GM12878 (cell line): ENCODE measurements around the gene GPR176. TPM values are rescaled to one million over a fixed set of nuclear protein-coding genes. Genes with fewer than 3 reads are reported as not detected.

Source experiments
- ATAC-seq: fragments of 200-7000 bp; cut with Tn5 transposase; 3 replicates; pipeline ENCODE4 v1.9.1; 2020; ENCODE audit warnings: mild to moderate bottlenecking, moderate library complexity
- BruUV-seq: library from RNA; stranded (reverse); fragments of 400-500 nt; replicated peaks from 2 replicates; lab custom pipeline; 2021; lab: Mats Ljungman, UMichigan
- CTCF ChIA-PET: fragments of 300-600 bp; sonication (Branson Sonifier 250); formaldehyde crosslinking; extraction: SDS; loops from one replicate; lab custom pipeline; 2021; ENCODE audit warnings: inconsistent platforms; lab: Yijun Ruan, JAX
- POLR2A ChIA-PET: fragments of 350-600 bp; formaldehyde crosslinking; extraction: SDS; loops from one replicate; lab custom pipeline; 2021; ENCODE audit warnings: inconsistent platforms; lab: Charles Lee
- RAD21 ChIA-PET: fragments of 300-600 bp; sonication (Branson Sonifier 250); formaldehyde crosslinking; loops from one replicate; lab custom pipeline; 2023; ENCODE audit warnings: antibody characterized with exemption; ENCODE audit not compliant: unreplicated experiment; lab: Charles Lee
- SMC1A ChIA-PET: fragments of 300-600 bp; sonication (Branson Sonifier 250); formaldehyde crosslinking; loops from one replicate; lab custom pipeline; 2023; ENCODE audit not compliant: unreplicated experiment, uncharacterized antibody; lab: Charles Lee
- DNase-seq: peaks from one replicate; pipeline ENCODE4 v3.0.0-alpha.2; 2011; ENCODE audit warnings: low read depth, low spot score
- FAIRE-seq: peaks from 3 replicates; lab custom pipeline; 2011; peaks lifted over from hg19 to GRCh38; lab: Jason Lieb, UNC
- H2AFZ ChIP-seq: 2 replicates; pipeline ENCODE4 v1.6.0; 2011; ENCODE audit warnings: low read depth, low read length, control low read depth; ENCODE audit not compliant: control insufficient read depth
- H3K27ac ChIP-seq: 2 replicates; pipeline ENCODE4 v1.5.1; 2011; ENCODE audit warnings: control low read depth; ENCODE audit not compliant: control insufficient read depth, insufficient read depth
- H3K27me3 ChIP-seq, 2 experiments: replicated peaks in 1 of 2; 2 replicates each; pipeline versions ENCODE4 v1.6.0 to v1.6.1; 2011; ENCODE audit warnings: low read length in 1 of 2; ENCODE audit not compliant: control insufficient read depth in 2 of 2, insufficient read depth in 2 of 2
- H3K36me3 ChIP-seq, 2 experiments: 2 replicates each; pipeline ENCODE4 v1.5.1; 2011; ENCODE audit warnings: low read length in 1 of 2; ENCODE audit not compliant: control insufficient read depth in 2 of 2, insufficient read depth in 2 of 2
- H3K4me1 ChIP-seq: 2 replicates; pipeline ENCODE4 v1.6.1; 2011; ENCODE audit warnings: mild to moderate bottlenecking, low read length, moderate library complexity, mixed read lengths; ENCODE audit not compliant: control insufficient read depth, insufficient read depth
- H3K4me2 ChIP-seq: 2 replicates; pipeline ENCODE4 v1.6.0; 2011; ENCODE audit warnings: control low read depth; ENCODE audit not compliant: control insufficient read depth, insufficient read depth
- H3K4me3 ChIP-seq: fragments of 200-600 bp; sonication (generic); 2 replicates; pipeline ENCODE4 v1.5.1; 2016
- H3K79me2 ChIP-seq: 2 replicates; pipeline ENCODE4 v1.6.0; 2011; ENCODE audit warnings: low read length; ENCODE audit not compliant: control insufficient read depth, insufficient read depth
- H3K9ac ChIP-seq: 2 replicates; pipeline ENCODE4 v1.8.0; 2011; ENCODE audit warnings: low read length, control low read depth, mixed read lengths; ENCODE audit not compliant: control insufficient read depth, insufficient read depth
- H3K9me3 ChIP-seq: replicated peaks from 3 replicates; pipeline ENCODE4 v1.5.1; 2011; ENCODE audit warnings: mild to moderate bottlenecking, low read length; ENCODE audit not compliant: control insufficient read depth, insufficient read depth
- H4K20me1 ChIP-seq: 2 replicates; pipeline ENCODE4 v1.6.0; 2011; ENCODE audit not compliant: control insufficient read depth, insufficient read depth
- DPF2 ChIP-seq: fragments of 450-650 bp; IDR thresholded peaks from 2 replicates; pipeline ENCODE4 v1.6.1; 2017; ENCODE audit warnings: mild to moderate bottlenecking
- EP300 ChIP-seq, 2 experiments: fragments of 150-350 bp in 1 of 2; IDR thresholded peaks; 2 replicates each; pipeline ENCODE4 v1.6.1; 2011 to 2012; ENCODE audit warnings: low read depth in 2 of 2, low read length in 2 of 2, borderline replicate concordance in 1 of 2, improper control_type of control experiment in 1 of 2, inconsistent platforms in 1 of 2; ENCODE audit not compliant: control insufficient read depth in 1 of 2
- ESRRA ChIP-seq: IDR thresholded peaks from 2 replicates; pipeline ENCODE4 v1.6.1; 2012; ENCODE audit warnings: mild to moderate bottlenecking, low read length, improper control_type of control experiment
- HDAC6 ChIP-seq: fragments of 200-600 bp; sonication (generic); IDR thresholded peaks from one replicate; pipeline ENCODE4 v1.8.0; 2017; ENCODE audit warnings: antibody characterized with exemption; ENCODE audit not compliant: unreplicated experiment
- RAD21 ChIP-seq: IDR thresholded peaks from 2 replicates; pipeline ENCODE4 v1.6.1; 2011; ENCODE audit warnings: mild to moderate bottlenecking, low read depth, low read length, moderate library complexity; ENCODE audit not compliant: insufficient read depth
- RCOR1 ChIP-seq: conservative IDR thresholded peaks from 2 replicates; pipeline ENCODE4 v1.6.1; 2012; ENCODE audit warnings: low read depth, low read length, improper control_type of control experiment
- SRF ChIP-seq, 2 experiments: IDR thresholded peaks; 2 replicates each; pipeline ENCODE4 v1.6.1; 2011; ENCODE audit warnings: low read depth in 2 of 2, low read length in 2 of 2, mild to moderate bottlenecking in 1 of 2, moderate library complexity in 1 of 2
- STAT1 ChIP-seq: fragments of 450-650 bp; conservative IDR thresholded peaks from 2 replicates; pipeline ENCODE4 v1.6.1; 2014; ENCODE audit warnings: antibody characterized with exemption, mild to moderate bottlenecking
- SUZ12 ChIP-seq: fragments of 200-600 bp; sonication (generic); IDR thresholded peaks from one replicate; pipeline ENCODE4 v1.6.1; 2018; ENCODE audit warnings: antibody characterized with exemption, mild to moderate bottlenecking; ENCODE audit not compliant: unreplicated experiment
- WGBS: methylation state at CpG from one replicate; pipeline ENCODE4 v1.1.6; 2016; ENCODE audit warnings: low lambda C conversion rate; ENCODE audit not compliant: insufficient replicate concordance, insufficient coverage; ENCODE audit errors: missing lambda C conversion rate; 5-methylcytosine and 5-hydroxymethylcytosine counted together
- in situ Hi-C: fragments of 300-500 bp; cut with MboI; formaldehyde crosslinking; loops from 9 replicates; pipeline ENCODE4 v1.14.3; 2018; ENCODE audit warnings: mixed read lengths
- intact Hi-C: fragments of 100-400 bp; cut with micrococcal nuclease; formaldehyde crosslinking; loops from one replicate; pipeline ENCODE4 v1.14.2; 2022; ENCODE audit not compliant: unreplicated experiment
- polyA plus RNA-seq, 11 experiments: library from polyadenylated mRNA; depleted of rRNA in 4 of 11; unstranded in 6 of 11; stranded (reverse) in 5 of 11; fragments of >200 nt; fragmentation: Nextera tagmentation in 4 of 11; fragmentation: Illumina TruSeq in 1 of 11; extraction: Ambion mirVana in 4 of 11; extraction: Trizol in 1 of 11; gene quantifications; 1 replicate in 1 of 11; 2 replicates in 10 of 11; pipeline versions ENCODE4 v1.2.1 to v1.2.3, GENCODE V29; 2011 to 2016; ENCODE audit warnings: inconsistent platforms in 2 of 11, missing spikeins in 2 of 11, low read depth in 1 of 11
- total RNA-seq, 4 experiments: library from RNA; depleted of rRNA in 3 of 4; stranded (reverse); fragments of >200 nt in 3 of 4; fragmentation: Illumina TruSeq in 1 of 4; extraction: Trizol in 1 of 4; gene quantifications; 2 replicates each; pipeline versions ENCODE4 v1.2.1 to v1.2.3, GENCODE V29; 2013 to 2021
- TF ChIP-seq, protein P1 (sequence below): fragments of 450-650 bp; IDR thresholded peaks from 2 replicates; pipeline ENCODE4 v1.6.1; 2017; ENCODE audit warnings: mild to moderate bottlenecking, low read depth, inconsistent platforms; ENCODE audit not compliant: poor library complexity, severe bottlenecking
- TF ChIP-seq, protein P2 (sequence below): fragments of 450-650 bp; IDR thresholded peaks from 2 replicates; pipeline ENCODE4 v1.6.1; 2017; ENCODE audit warnings: mild to moderate bottlenecking, moderate library complexity
- TF ChIP-seq, protein P3 (sequence below): fragments of 450-650 bp; IDR thresholded peaks from 2 replicates; pipeline ENCODE4 v1.6.1; 2014; ENCODE audit warnings: mild to moderate bottlenecking
- TF ChIP-seq, protein P4 (sequence below): fragments of 450-650 bp; conservative IDR thresholded peaks from 2 replicates; pipeline ENCODE4 v1.6.1; 2017; ENCODE audit warnings: mild to moderate bottlenecking, moderate library complexity
- TF ChIP-seq, protein P5 (sequence below): IDR thresholded peaks from 2 replicates; pipeline ENCODE4 v1.6.1; 2012; ENCODE audit warnings: low read depth, low read length, improper control_type of control experiment

GPR176 gene
- total and polyA plus RNA-seq, 10 of the 15 experiments (the other 5 are each of a cell fraction or from before 2014, with no cell fraction given): 0.02 to 0.33 (median 0.16) TPM; not detected in 4

DNA sequence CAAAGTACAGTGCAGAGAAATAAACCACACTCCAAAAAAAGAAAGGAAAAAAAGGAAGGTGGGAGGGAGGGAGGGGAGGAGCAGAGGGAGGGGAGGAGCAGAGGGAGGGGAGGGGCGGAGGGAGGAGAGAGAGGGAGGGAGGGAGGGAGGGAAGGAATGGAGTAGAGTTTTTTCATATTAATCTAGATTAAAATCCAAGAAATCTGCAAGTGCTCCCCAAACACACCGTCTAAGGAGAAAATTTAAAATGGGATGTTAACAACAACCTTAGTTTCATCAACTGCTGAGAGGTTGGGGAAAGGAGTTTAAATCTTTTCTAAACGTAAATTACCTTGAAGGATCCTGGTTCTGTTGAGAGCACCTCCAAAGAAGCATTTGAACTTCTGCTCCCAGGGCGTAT is 144.0 kb downstream of the GPR176 start:
- ChIA-PET SMC1A (no interaction called here), CTCF (no interaction called here), POLR2A (interaction anchor here (0.9 kb wide), 1 partner anchor 11 kb away, joined by 8 read pairs; no protein-coding TSS in a partner anchor), RAD21 (no interaction called here)
- no peak overlapping the region for H2AFZ ChIP-seq
- ATAC-seq: no peak
- no peak for FAIRE-seq
- TF ChIP-seq, protein P1, sequence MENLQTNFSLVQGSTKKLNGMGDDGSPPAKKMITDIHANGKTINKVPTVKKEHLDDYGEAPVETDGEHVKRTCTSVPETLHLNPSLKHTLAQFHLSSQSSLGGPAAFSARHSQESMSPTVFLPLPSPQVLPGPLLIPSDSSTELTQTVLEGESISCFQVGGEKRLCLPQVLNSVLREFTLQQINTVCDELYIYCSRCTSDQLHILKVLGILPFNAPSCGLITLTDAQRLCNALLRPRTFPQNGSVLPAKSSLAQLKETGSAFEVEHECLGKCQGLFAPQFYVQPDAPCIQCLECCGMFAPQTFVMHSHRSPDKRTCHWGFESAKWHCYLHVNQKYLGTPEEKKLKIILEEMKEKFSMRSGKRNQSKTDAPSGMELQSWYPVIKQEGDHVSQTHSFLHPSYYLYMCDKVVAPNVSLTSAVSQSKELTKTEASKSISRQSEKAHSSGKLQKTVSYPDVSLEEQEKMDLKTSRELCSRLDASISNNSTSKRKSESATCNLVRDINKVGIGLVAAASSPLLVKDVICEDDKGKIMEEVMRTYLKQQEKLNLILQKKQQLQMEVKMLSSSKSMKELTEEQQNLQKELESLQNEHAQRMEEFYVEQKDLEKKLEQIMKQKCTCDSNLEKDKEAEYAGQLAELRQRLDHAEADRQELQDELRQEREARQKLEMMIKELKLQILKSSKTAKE: no peak
- TF ChIP-seq, protein P2, sequence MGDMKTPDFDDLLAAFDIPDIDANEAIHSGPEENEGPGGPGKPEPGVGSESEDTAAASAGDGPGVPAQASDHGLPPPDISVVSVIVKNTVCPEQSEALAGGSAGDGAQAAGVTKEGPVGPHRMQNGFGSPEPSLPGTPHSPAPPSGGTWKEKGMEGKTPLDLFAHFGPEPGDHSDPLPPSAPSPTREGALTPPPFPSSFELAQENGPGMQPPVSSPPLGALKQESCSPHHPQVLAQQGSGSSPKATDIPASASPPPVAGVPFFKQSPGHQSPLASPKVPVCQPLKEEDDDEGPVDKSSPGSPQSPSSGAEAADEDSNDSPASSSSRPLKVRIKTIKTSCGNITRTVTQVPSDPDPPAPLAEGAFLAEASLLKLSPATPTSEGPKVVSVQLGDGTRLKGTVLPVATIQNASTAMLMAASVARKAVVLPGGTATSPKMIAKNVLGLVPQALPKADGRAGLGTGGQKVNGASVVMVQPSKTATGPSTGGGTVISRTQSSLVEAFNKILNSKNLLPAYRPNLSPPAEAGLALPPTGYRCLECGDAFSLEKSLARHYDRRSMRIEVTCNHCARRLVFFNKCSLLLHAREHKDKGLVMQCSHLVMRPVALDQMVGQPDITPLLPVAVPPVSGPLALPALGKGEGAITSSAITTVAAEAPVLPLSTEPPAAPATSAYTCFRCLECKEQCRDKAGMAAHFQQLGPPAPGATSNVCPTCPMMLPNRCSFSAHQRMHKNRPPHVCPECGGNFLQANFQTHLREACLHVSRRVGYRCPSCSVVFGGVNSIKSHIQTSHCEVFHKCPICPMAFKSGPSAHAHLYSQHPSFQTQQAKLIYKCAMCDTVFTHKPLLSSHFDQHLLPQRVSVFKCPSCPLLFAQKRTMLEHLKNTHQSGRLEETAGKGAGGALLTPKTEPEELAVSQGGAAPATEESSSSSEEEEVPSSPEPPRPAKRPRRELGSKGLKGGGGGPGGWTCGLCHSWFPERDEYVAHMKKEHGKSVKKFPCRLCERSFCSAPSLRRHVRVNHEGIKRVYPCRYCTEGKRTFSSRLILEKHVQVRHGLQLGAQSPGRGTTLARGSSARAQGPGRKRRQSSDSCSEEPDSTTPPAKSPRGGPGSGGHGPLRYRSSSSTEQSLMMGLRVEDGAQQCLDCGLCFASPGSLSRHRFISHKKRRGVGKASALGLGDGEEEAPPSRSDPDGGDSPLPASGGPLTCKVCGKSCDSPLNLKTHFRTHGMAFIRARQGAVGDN: no peak
- TF ChIP-seq SUZ12 (no peak), STAT1 (no peak), EP300 (IDR thresholded peaks at IDR 0.05; ENCODE audit: borderline replicate concordance in 1 of 2, control insufficient read depth in 1 of 2, low read depth in 2 of 2, low read length in 2 of 2) (no peak), ESRRA (no peak), RCOR1 (no peak), RAD21 (no peak), HDAC6 (no peak), DPF2 (no peak), SRF (IDR thresholded peaks at IDR 0.05; ENCODE audit: low read depth in 2 of 2, low read length in 2 of 2) (no peak)
- TF ChIP-seq, protein P3, sequence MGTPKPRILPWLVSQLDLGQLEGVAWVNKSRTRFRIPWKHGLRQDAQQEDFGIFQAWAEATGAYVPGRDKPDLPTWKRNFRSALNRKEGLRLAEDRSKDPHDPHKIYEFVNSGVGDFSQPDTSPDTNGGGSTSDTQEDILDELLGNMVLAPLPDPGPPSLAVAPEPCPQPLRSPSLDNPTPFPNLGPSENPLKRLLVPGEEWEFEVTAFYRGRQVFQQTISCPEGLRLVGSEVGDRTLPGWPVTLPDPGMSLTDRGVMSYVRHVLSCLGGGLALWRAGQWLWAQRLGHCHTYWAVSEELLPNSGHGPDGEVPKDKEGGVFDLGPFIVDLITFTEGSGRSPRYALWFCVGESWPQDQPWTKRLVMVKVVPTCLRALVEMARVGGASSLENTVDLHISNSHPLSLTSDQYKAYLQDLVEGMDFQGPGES: no peak
- TF ChIP-seq, protein P4, sequence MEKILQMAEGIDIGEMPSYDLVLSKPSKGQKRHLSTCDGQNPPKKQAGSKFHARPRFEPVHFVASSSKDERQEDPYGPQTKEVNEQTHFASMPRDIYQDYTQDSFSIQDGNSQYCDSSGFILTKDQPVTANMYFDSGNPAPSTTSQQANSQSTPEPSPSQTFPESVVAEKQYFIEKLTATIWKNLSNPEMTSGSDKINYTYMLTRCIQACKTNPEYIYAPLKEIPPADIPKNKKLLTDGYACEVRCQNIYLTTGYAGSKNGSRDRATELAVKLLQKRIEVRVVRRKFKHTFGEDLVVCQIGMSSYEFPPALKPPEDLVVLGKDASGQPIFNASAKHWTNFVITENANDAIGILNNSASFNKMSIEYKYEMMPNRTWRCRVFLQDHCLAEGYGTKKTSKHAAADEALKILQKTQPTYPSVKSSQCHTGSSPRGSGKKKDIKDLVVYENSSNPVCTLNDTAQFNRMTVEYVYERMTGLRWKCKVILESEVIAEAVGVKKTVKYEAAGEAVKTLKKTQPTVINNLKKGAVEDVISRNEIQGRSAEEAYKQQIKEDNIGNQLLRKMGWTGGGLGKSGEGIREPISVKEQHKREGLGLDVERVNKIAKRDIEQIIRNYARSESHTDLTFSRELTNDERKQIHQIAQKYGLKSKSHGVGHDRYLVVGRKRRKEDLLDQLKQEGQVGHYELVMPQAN: no peak
- TF ChIP-seq, protein P5, sequence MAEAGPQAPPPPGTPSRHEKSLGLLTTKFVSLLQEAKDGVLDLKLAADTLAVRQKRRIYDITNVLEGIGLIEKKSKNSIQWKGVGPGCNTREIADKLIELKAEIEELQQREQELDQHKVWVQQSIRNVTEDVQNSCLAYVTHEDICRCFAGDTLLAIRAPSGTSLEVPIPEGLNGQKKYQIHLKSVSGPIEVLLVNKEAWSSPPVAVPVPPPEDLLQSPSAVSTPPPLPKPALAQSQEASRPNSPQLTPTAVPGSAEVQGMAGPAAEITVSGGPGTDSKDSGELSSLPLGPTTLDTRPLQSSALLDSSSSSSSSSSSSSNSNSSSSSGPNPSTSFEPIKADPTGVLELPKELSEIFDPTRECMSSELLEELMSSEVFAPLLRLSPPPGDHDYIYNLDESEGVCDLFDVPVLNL: no peak
- H3K4me2 ChIP-seq: no peak overlapping the region
- 54% methylated on average over 3 of the region's 4 CpGs for WGBS
- H3K36me3 ChIP-seq: no peaks in the 10 kb centered on the region
- intact Hi-C loops (no loop called here), in situ Hi-C loops (no loop called here)
- no peak overlapping the region for H3K4me3 ChIP-seq
- no peak overlapping the region for H3K9ac ChIP-seq
- no peaks in the 10 kb centered on the region for H3K27me3 ChIP-seq
- H3K4me1 ChIP-seq: peaks cover 11% of the 10 kb centered on the region
- BruUV-seq: no TSS peak
- H3K9me3 ChIP-seq: no peaks in the 10 kb centered on the region
- H3K79me2 ChIP-seq: no peaks in the 10 kb centered on the region
- H4K20me1 ChIP-seq: no peaks in the 10 kb centered on the region
- no peak for DNase-seq
- H3K27ac ChIP-seq: no peak overlapping the region
